ENCODE results near the gene CA5A.
A peak's percentile ranks its signal among the peaks of the same experiment; 100 is the strongest.
"Not testable (repeated sequence)": the region's sequence is repeated elsewhere in the genome, so short reads cannot be mapped to it uniquely, and the experiment has no call there.

Gene CA5A

GRCh38 chr16:87927195-87927562 is 9.2 kb downstream of the CA5A start:
- intact Hi-C loops (cut with DNase I): no loop called here
- peak in 1 of 10 donors; percentile 19 for DNase-seq

- DNase-seq: peak in 1 of 10 donors; percentile 61
Observed at GRCh38 chr16:87926246-87927194, 9.8 kb downstream of the CA5A start.

GRCh38 chr16:87924811-87925670 is 11.3 kb downstream of the CA5A start:
- intact Hi-C loops (cut with DNase I): no loop called here
- DNase-seq: no peak

More at GRCh38 chr16:87926246-87927194, 9.8 kb downstream of the CA5A start:
- intact Hi-C loops (cut with DNase I): no loop called here

GRCh38 chr16:87924041-87924810 is 12.1 kb downstream of the CA5A start:
- DNase-seq: peak in 1 of 10 donors; percentile 66
- intact Hi-C loops (cut with DNase I): no loop called here

GRCh38 chr16:87922250-87922871 is 14.0 kb downstream of the CA5A start:
- DNase-seq: peak in 1 of 10 donors; percentile 35
- intact Hi-C loops (cut with DNase I): no loop called here

- intact Hi-C loops (cut with DNase I): no loop called here
- DNase-seq: peak in 1 of 10 donors; percentile 74
Observed at GRCh38 chr16:87921236-87921773, 15.0 kb downstream of the CA5A start.

- DNase-seq: no peak
- intact Hi-C loops (cut with DNase I): no loop called here
Observed at GRCh38 chr16:87919681-87919994, 16.7 kb downstream of the CA5A start.

- DNase-seq: no peak
Observed at GRCh38 chr16:87918866-87919680, 17.3 kb downstream of the CA5A start.

GRCh38 chr16:87918338-87918737 is 18.0 kb downstream of the CA5A start:
- intact Hi-C loops (cut with DNase I): no loop called here
- DNase-seq: peak in 2 of 10 donors; percentile 46 to 51

More at GRCh38 chr16:87918866-87919680, 17.3 kb downstream of the CA5A start:
- intact Hi-C loops (cut with DNase I): no loop called here

GRCh38 chr16:87917503-87917902 is 18.8 kb downstream of the CA5A start:
- intact Hi-C loops (cut with DNase I): no loop called here
- no peak for DNase-seq

GRCh38 chr16:87914812-87915211 is 21.5 kb downstream of the CA5A start:
- intact Hi-C loops (cut with DNase I): no loop called here

GRCh38 chr16:87914021-87914725 is 22.2 kb downstream of the CA5A start:
- DNase-seq; intact Hi-C loops (cut with DNase I): not testable (repeated sequence)

More at GRCh38 chr16:87914812-87915211, 21.5 kb downstream of the CA5A start:
- DNase-seq: no peak

GRCh38 chr16:87912691-87913090 is 23.6 kb downstream of the CA5A start:
- DNase-seq; intact Hi-C loops (cut with DNase I): not testable (repeated sequence)

- intact Hi-C loops (cut with DNase I): not testable (repeated sequence)
- DNase-seq: peak in 5 of 10 donors; percentile 29 to 80 (median 31)
Observed at GRCh38 chr16:87911106-87911763, 25.1 kb downstream of the CA5A start.

- intact Hi-C loops (cut with DNase I): not testable (repeated sequence)
Observed at GRCh38 chr16:87909203-87909935, 27.0 kb downstream of the CA5A start.

GRCh38 chr16:87908101-87908500 is 28.2 kb downstream of the CA5A start:
- intact Hi-C loops (cut with DNase I): not testable (repeated sequence)

More at GRCh38 chr16:87909203-87909935, 27.0 kb downstream of the CA5A start:
- peak; percentile 66 to 98 (median 84) for DNase-seq

GRCh38 chr16:87905521-87905920 is 30.8 kb downstream of the CA5A start:
- intact Hi-C loops (cut with DNase I); DNase-seq: not testable (repeated sequence)

More at GRCh38 chr16:87908101-87908500, 28.2 kb downstream of the CA5A start:
- DNase-seq: not testable (repeated sequence)

Data from posterior cingulate gyrus (tissue), 11 donors.